ENCODE measurements around the gene MTOR.

The MTOR gene

DNA sequence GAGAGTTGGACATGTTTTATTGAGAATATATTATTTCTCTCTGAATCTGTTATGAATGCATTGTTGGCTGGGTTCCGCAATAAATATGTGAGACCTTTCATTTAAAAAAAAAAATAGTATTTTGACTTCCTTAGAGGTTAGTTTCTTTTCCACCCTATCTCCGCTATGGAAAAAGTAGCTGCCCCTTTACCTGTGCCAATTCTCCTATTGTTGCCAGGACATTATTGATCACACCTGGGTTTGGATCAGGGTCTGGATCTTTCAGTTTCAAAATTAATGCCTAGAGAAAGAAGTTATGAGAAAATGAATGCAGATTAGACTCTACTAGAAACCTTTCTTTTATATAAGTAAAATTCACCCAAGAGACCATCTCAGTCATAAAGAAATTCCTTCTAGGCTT, 29.1 kb downstream of the MTOR start:
- FAIRE-seq (no peak), DNase-seq (ENCODE audit: insufficient read length, low spot score) (no peak)

DNA sequence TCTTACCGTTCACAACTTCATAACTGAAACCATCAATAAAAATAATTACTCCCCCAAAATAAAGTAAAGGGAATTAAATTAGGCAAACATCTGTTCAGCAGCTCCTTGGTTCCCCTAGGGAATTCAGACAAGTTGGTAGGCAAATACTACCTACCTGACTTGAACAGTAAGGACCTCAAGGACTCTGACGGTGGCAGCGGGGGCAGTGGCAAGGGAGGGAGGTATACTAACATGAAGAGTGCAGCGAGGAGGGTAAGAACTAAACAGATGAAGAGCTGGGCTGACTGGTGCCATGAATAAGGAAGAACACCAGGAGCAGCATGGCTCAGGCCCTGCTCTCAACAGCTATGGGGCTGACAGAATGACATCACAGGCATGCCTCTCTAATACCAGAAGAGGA, 33.1 kb downstream of the MTOR start:
- no peak for FAIRE-seq
- TF ChIP-seq SPI1 (IDR thresholded peaks at IDR 0.05; ENCODE audit: low read depth, low read length) (no peak), PAX5 (IDR thresholded peaks at IDR 0.05; ENCODE audit: insufficient read depth, low read length, severe bottlenecking) (no peak), POLR2A (IDR thresholded peaks at IDR 0.05; ENCODE audit: low read depth, low read length) (no peak), POU2F2 (IDR thresholded peaks at IDR 0.05; ENCODE audit: low read depth, low read length) (no peak), TAF1 (IDR thresholded peaks at IDR 0.05; ENCODE audit: low read depth, low read length) (no peak), POLR2AphosphoS5 (IDR thresholded peaks at IDR 0.05; ENCODE audit: low read depth, low read length) (no peak)
- DNase-seq (ENCODE audit: insufficient read length, low spot score), result no peak

More for the DNA sequence above, 29.1 kb downstream of the MTOR start:
- TF ChIP-seq SPI1 (IDR thresholded peaks at IDR 0.05; ENCODE audit: low read depth, low read length) (no peak), TAF1 (IDR thresholded peaks at IDR 0.05; ENCODE audit: low read depth, low read length) (no peak)

DNA sequence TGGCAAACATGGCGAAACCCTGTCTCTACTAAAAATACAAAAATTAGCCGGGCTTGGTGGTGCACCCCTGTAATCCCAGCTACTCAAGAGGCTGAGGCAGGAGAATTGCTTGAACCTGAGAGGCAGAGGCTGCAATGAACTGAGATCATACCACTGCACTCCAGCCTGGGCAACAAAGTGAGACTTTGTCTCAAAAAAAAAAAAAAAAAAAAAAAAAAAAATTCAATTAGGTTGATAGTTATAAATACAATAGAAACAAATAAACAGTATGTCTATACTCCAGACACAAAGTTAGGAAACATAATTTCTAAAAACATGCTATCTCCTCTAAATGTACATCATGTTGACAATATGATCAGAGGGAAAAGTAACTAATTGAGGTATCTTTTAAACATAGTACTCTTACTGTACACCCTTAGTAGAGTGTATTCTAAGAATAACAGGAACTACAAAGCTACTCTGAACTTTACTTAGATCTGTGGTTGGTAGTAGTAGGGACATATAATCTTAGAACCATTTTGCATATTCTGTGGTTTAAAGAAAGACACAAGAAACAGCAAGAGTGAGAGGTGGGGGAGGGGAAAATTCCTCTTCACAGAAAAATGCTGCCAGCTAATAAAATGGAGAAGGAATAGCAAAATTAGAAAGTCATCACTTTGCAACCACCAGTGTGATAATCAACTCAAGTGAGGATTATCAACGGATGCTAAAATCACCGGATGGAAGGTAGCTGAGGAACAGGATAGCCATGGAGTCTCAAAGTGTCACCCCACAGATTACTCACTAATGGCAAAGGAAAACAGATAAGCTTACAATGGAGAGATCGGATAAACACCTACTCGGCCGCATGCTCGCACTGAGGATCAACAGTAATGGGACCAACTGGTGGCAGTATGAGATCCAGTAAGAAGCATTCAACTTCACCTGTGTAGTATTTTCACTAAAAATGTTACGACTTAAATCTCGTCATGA, 35.0 kb downstream of the MTOR start:
- FAIRE-seq, result peak; percentile 92
- peak; percentile 82 for TF ChIP-seq POU2F2 (IDR thresholded peaks at IDR 0.05; ENCODE audit: low read depth, low read length)
- no peak for TF ChIP-seq TAF1 (IDR thresholded peaks at IDR 0.05; ENCODE audit: low read depth, low read length)
- no peak for TF ChIP-seq SPI1 (IDR thresholded peaks at IDR 0.05; ENCODE audit: low read depth, low read length)
- no peak for DNase-seq (ENCODE audit: insufficient read length, low spot score)

DNA sequence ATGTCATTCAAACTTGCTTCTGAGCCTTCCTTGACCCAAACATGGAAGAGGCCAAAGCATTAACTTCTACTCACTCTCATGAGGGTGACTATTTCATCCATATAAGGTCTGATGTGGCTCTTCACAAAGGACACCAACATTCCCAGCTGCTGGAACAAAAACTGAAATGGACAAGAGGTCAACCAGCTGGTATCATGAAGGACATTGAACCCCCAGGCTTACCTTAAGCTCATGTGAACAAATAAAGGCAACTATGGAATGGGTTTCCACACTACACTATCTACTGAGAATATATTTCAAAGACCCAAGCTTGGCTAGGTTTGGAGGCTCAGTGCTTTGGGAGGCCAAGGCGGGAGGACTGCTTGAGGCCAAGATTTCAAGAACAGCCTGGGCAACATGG, 46.3 kb downstream of the MTOR start:
- TF ChIP-seq POLR2AphosphoS5 (IDR thresholded peaks at IDR 0.05; ENCODE audit: low read depth, low read length), result no peak
- no peak for TF ChIP-seq TAF1 (IDR thresholded peaks at IDR 0.05; ENCODE audit: low read depth, low read length)
- TF ChIP-seq PAX5 (IDR thresholded peaks at IDR 0.05; ENCODE audit: insufficient read depth, low read length, severe bottlenecking), result no peak
- no peak for TF ChIP-seq POLR2A (IDR thresholded peaks at IDR 0.05; ENCODE audit: low read depth, low read length)
- no peak for FAIRE-seq
- DNase-seq (ENCODE audit: insufficient read length, low spot score), result no peak

DNA sequence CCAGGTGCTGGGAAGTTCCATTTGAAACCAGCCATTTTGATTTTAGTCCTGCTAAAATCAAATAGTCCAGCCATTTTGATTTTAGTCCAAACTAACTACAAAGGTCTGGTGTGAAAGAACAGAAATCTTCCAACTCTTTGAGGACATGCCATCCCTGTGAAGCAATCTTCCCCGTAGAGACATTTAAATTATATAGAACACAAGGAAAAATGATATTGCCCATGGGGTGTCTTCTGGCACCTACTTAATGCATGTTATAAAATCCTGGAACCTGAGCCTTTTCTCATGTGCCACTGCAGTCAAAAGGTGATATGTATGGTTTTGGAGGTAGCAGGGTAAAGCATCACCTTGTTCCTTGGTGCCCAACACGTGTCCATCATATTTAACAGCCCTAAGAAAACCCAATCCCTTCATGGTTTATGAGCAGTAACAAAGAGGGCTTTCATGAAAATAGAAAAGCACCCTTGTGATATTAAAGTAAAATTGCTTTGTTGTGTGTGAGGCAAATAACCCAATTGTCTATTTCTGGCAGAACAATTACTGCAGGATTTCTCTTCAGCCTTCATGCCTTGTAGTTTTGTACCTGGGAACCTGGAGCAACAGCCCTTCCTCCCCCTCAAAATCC, 46.9 kb downstream of the MTOR start:
- TF ChIP-seq POLR2AphosphoS5 (IDR thresholded peaks at IDR 0.05; ENCODE audit: low read depth, low read length), result no peak
- TF ChIP-seq POU2F2 (IDR thresholded peaks at IDR 0.05; ENCODE audit: low read depth, low read length), result no peak
- no peak for TF ChIP-seq SPI1 (IDR thresholded peaks at IDR 0.05; ENCODE audit: low read depth, low read length)
- TF ChIP-seq PAX5 (IDR thresholded peaks at IDR 0.05; ENCODE audit: insufficient read depth, low read length, severe bottlenecking), result no peak
- no peak for DNase-seq (ENCODE audit: insufficient read length, low spot score)
- no peak for FAIRE-seq

DNA sequence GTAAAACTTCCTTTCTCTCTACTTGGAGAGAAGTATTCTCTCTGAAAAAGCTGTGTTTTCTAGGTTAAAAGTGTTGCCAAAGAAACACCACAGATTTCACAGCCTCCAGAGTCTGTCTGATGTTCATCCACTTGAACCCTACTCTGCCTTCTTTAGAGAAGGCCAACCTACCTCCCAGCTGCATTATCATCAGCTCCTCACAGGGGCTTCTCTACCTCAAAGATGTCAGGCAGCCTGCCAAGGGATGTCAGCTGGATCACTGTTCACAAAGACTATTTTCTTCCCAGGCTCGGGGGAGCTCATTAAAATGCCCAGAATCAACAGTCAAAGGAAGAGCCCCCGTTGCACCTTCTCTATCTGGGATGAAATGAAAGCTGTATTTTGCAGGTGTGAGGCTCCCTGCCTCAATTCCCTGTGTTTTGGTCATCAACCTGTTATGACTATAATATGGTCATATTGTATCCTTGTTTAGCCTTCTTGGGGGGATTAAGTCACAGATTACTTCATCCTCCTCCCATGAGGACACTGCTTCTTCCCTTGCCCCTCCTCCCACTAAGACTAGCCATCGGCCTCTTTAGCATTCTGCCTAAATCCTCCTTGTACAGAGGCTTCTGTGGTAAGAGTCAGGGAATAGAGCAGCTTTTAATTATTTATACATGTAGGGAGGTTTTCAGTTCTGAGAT, 47.5 kb downstream of the MTOR start:
- no peak for DNase-seq (ENCODE audit: insufficient read length, low spot score)
- TF ChIP-seq TAF1 (IDR thresholded peaks at IDR 0.05; ENCODE audit: low read depth, low read length) (no peak), POLR2A (IDR thresholded peaks at IDR 0.05; ENCODE audit: low read depth, low read length) (no peak), PAX5 (IDR thresholded peaks at IDR 0.05; ENCODE audit: insufficient read depth, low read length, severe bottlenecking) (no peak), SPI1 (IDR thresholded peaks at IDR 0.05; ENCODE audit: low read depth, low read length) (no peak), POLR2AphosphoS5 (IDR thresholded peaks at IDR 0.05; ENCODE audit: low read depth, low read length) (no peak), POU2F2 (IDR thresholded peaks at IDR 0.05; ENCODE audit: low read depth, low read length) (no peak)
- FAIRE-seq, result no peak

DNA sequence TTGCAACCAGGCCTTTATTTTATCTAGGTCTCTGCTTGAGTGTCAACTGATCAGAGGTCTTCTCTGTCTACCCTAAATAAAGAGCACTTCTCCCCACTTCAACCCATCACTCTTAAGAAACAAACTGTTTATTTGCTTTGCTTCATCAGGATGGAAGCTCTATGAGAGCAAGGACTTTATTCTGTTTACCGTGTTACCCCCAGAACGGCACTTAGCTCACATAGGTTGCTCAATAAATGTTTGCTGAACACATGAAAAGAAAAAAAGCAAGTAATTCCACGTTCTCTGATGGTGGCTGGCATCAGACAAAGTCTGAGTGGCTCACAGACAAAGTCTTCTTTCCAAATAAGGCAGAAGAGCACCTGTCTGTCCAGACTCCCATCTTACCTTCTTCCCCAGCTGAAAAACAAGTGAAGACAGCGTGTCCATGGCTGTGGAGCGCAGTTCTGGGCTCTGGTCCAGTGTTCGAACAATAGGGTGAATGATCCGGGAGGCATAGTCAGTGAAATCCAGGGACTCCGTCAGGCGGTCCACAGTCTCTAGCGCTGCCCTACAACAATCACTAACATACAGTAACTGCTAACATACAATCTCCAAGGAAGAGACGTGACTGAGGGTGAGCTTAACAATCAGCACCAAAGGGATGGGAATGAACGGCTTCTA, 50.3 kb downstream of the MTOR start:
- no peak for DNase-seq (ENCODE audit: insufficient read length, low spot score)

DNA sequence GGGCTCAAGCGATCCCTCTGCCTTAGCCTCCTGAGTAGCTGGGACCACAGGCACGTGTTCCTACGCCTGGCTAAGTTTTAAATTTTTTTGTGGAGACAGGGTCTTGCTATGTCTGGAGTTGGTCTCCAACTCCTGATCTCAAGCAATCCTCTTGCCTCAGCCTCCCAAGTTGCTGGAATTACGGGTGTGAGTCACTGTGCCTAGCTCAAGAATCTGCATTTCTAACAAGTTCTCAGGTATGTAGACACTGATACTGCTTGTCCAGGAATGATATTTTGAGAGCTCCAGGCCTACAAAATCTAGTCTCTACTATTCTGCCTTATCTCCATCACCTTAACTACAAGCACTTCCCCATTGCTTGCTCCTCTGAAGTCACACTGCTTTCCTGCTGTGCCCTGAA, 50.9 kb downstream of the MTOR start:
- no peak for FAIRE-seq
- TF ChIP-seq POLR2A (IDR thresholded peaks at IDR 0.05; ENCODE audit: low read depth, low read length) (no peak), POLR2AphosphoS5 (IDR thresholded peaks at IDR 0.05; ENCODE audit: low read depth, low read length) (no peak), POU2F2 (IDR thresholded peaks at IDR 0.05; ENCODE audit: low read depth, low read length) (no peak)
- DNase-seq (ENCODE audit: insufficient read length, low spot score), result no peak

More for the DNA sequence above, 50.3 kb downstream of the MTOR start:
- no peak for TF ChIP-seq SPI1 (IDR thresholded peaks at IDR 0.05; ENCODE audit: low read depth, low read length)
- no peak for TF ChIP-seq POLR2A (IDR thresholded peaks at IDR 0.05; ENCODE audit: low read depth, low read length)
- no peak for TF ChIP-seq TAF1 (IDR thresholded peaks at IDR 0.05; ENCODE audit: low read depth, low read length)
- TF ChIP-seq PAX5 (IDR thresholded peaks at IDR 0.05; ENCODE audit: insufficient read depth, low read length, severe bottlenecking), result no peak
- TF ChIP-seq POU2F2 (IDR thresholded peaks at IDR 0.05; ENCODE audit: low read depth, low read length), result no peak
- no peak for TF ChIP-seq POLR2AphosphoS5 (IDR thresholded peaks at IDR 0.05; ENCODE audit: low read depth, low read length)
- no peak for FAIRE-seq

DNA sequence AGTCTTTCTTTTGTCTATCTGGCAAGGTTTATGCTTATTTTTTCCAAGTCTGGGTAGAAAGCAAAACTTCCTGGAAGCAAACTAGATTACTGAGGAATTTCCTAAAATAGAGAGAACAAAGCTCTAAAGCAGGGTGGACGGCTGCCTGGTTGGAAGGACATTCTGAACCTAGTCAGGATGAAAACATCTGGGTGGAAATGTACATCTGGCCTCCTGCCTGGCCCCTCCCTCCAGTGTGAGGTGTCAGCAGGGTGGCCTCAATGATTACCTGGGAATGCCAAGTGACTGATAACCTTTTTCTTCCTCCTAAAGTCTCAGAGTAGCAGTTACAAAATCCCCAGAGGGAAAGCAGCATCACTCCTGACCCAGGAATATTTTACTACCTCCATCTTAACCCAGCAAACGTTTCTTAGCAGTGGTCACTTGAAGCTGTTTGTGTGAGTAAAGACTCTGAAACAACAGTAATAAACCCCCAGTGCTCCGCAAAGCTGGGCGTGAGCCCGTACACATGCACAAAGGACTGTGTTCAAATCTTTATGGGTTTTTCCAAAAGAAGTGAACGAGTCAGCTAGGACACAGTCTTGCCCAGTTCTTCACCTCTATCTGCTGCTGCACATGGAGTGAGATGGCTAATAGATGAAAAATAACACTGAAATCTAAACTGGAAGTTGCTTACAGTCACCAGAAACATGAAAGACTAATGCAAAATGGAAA, 54.3 kb downstream of the MTOR start:
- no peak for DNase-seq (ENCODE audit: insufficient read length, low spot score)
- FAIRE-seq, result no peak
- TF ChIP-seq PAX5 (IDR thresholded peaks at IDR 0.05; ENCODE audit: insufficient read depth, low read length, severe bottlenecking) (no peak), TAF1 (IDR thresholded peaks at IDR 0.05; ENCODE audit: low read depth, low read length) (no peak), POLR2A (IDR thresholded peaks at IDR 0.05; ENCODE audit: low read depth, low read length) (no peak), POU2F2 (IDR thresholded peaks at IDR 0.05; ENCODE audit: low read depth, low read length) (no peak), SPI1 (IDR thresholded peaks at IDR 0.05; ENCODE audit: low read depth, low read length) (no peak), POLR2AphosphoS5 (IDR thresholded peaks at IDR 0.05; ENCODE audit: low read depth, low read length) (no peak)
